ENCODE results near the gene PTPRN2. TPM values are rescaled to one million over a fixed set of nuclear protein-coding genes. Genes with fewer than 3 reads are reported as not detected.
"Not testable (repeated sequence)": the region's sequence is repeated elsewhere in the genome, so short reads cannot be mapped to it uniquely, and the experiment has no call there.

PTPRN2 gene
- total and polyA plus RNA-seq, 5 experiments from 2014 or later, result 0.69 to 1.5 (median 0.99) TPM

- Mint-ChIP-seq H3K4me3 (no peak overlapping the region), H3K36me3 (no peaks in the 10 kb centered on the region), H3K27me3 (peaks cover 0 to 9% (median 2%) of the 10 kb centered on the region in 5 donors), H3K9me3 (no peaks in the 10 kb centered on the region), H3K4me1 (no peaks in the 10 kb centered on the region), H3K27ac (no peak overlapping the region)
- POLR2A ChIA-PET, result no interaction called here
- ATAC-seq (no peak), DNase-seq (peak in 1 of 10 donors; percentile 16)
Observed at GRCh38 chr7:158050441-158050977, 537.1 kb downstream of the PTPRN2 start.

- Mint-ChIP-seq H3K27ac (no peak overlapping the region), H3K4me3 (no peak overlapping the region), H3K36me3 (no peaks in the 10 kb centered on the region), H3K4me1 (no peaks in the 10 kb centered on the region), H3K27me3 (peaks cover 0 to 4% (median 2%) of the 10 kb centered on the region in 5 donors), H3K9me3 (no peaks in the 10 kb centered on the region)
- POLR2A ChIA-PET, result no interaction called here
- no peak for ATAC-seq
- peak in 1 of 10 donors; percentile 38 for DNase-seq
Observed at GRCh38 chr7:158049271-158049670, 538.4 kb downstream of the PTPRN2 start.

- no peaks in the 10 kb centered on the region for H3K9me3 Mint-ChIP-seq
Observed at GRCh38 chr7:158048569-158048968, 539.1 kb downstream of the PTPRN2 start.

GRCh38 chr7:158047391-158048059 is 540.1 kb downstream of the PTPRN2 start:
- POLR2A ChIA-PET, result no interaction called here
- peak in 1 of 10 donors; percentile 53 for DNase-seq
- ATAC-seq, result no peak
- no peaks in the 10 kb centered on the region for H3K4me1 Mint-ChIP-seq
- H3K4me3 Mint-ChIP-seq, result no peak overlapping the region
- H3K9me3 Mint-ChIP-seq, result no peaks in the 10 kb centered on the region
- H3K27me3 Mint-ChIP-seq, result peaks cover 0 to 8% (median 4%) of the 10 kb centered on the region in 5 donors
- no peak overlapping the region for H3K27ac Mint-ChIP-seq
- H3K36me3 Mint-ChIP-seq, result no peaks in the 10 kb centered on the region

More at GRCh38 chr7:158048569-158048968, 539.1 kb downstream of the PTPRN2 start:
- Mint-ChIP-seq H3K4me3 (no peak overlapping the region), H3K27me3 (peaks cover 0 to 4% (median 2%) of the 10 kb centered on the region in 5 donors), H3K27ac (no peak overlapping the region), H3K36me3 (no peaks in the 10 kb centered on the region), H3K4me1 (no peaks in the 10 kb centered on the region)
- POLR2A ChIA-PET, result no interaction called here
- DNase-seq, result no peak
- no peak for ATAC-seq

- H3K9me3 Mint-ChIP-seq, H3K27ac Mint-ChIP-seq, H3K4me3 Mint-ChIP-seq, H3K4me1 Mint-ChIP-seq, POLR2A ChIA-PET, DNase-seq, H3K36me3 Mint-ChIP-seq, ATAC-seq: not testable (repeated sequence)
- peaks cover 0 to 12% (median 2%) of the 10 kb centered on the region in 5 donors for H3K27me3 Mint-ChIP-seq
Observed at GRCh38 chr7:158046246-158046645, 541.4 kb downstream of the PTPRN2 start.

GRCh38 chr7:158044482-158044823 is 543.2 kb downstream of the PTPRN2 start:
- H3K9me3 Mint-ChIP-seq, result peaks cover 0 to 18% (median 10%) of the 10 kb centered on the region in 9 donors
- H3K4me1 Mint-ChIP-seq, result peaks cover 0 to 1% (median 0%) of the 10 kb centered on the region in 4 donors
- DNase-seq (no peak), ATAC-seq (no peak)
- H3K4me3 Mint-ChIP-seq, result no peak overlapping the region
- H3K36me3 Mint-ChIP-seq, result peaks cover 0 to 9% (median 0%) of the 10 kb centered on the region in 3 donors
- POLR2A ChIA-PET, result no interaction called here
- H3K27ac Mint-ChIP-seq, result no peak overlapping the region
- H3K27me3 Mint-ChIP-seq, result peaks cover 0 to 15% (median 0%) of the 10 kb centered on the region in 5 donors

GRCh38 chr7:158043551-158044481 is 543.8 kb downstream of the PTPRN2 start:
- H3K27ac Mint-ChIP-seq, result no peak overlapping the region
- H3K4me3 Mint-ChIP-seq, result no peak overlapping the region
- POLR2A ChIA-PET, result no interaction called here
- H3K36me3 Mint-ChIP-seq, result peaks cover 0 to 16% (median 0%) of the 10 kb centered on the region in 3 donors
- H3K4me1 Mint-ChIP-seq, result peaks cover 0 to 1% (median 0%) of the 10 kb centered on the region in 4 donors
- peaks cover 0 to 15% (median 0%) of the 10 kb centered on the region in 5 donors for H3K27me3 Mint-ChIP-seq
- DNase-seq (no peak), ATAC-seq (no peak)
- peaks cover 0 to 25% (median 16%) of the 10 kb centered on the region in 9 donors for H3K9me3 Mint-ChIP-seq

- POLR2A ChIA-PET, result no interaction called here
- DNase-seq (no peak), ATAC-seq (no peak)
- Mint-ChIP-seq H3K4me3 (no peak overlapping the region), H3K36me3 (peaks cover 0 to 21% (median 0%) of the 10 kb centered on the region in 3 donors), H3K4me1 (peaks cover 0 to 1% (median 0%) of the 10 kb centered on the region in 4 donors), H3K27ac (no peak overlapping the region), H3K27me3 (peaks cover 0 to 15% (median 0%) of the 10 kb centered on the region in 5 donors), H3K9me3 (peaks cover 0 to 32% (median 25%) of the 10 kb centered on the region in 9 donors)
Observed at GRCh38 chr7:158042156-158042880, 545.3 kb downstream of the PTPRN2 start.

GRCh38 chr7:158040199-158040598 is 547.4 kb downstream of the PTPRN2 start:
- no peak for ATAC-seq
- POLR2A ChIA-PET, result no interaction called here

GRCh38 chr7:158039270-158039669 is 548.4 kb downstream of the PTPRN2 start:
- POLR2A ChIA-PET, result no interaction called here

More at GRCh38 chr7:158040199-158040598, 547.4 kb downstream of the PTPRN2 start:
- Mint-ChIP-seq H3K27ac (no peak overlapping the region), H3K9me3 (peaks cover 8 to 32% (median 25%) of the 10 kb centered on the region in 9 donors), H3K4me1 (peaks cover 0 to 1% (median 0%) of the 10 kb centered on the region in 4 donors), H3K36me3 (peaks cover 0 to 21% (median 0%) of the 10 kb centered on the region in 3 donors), H3K27me3 (peaks cover 0 to 20% (median 2%) of the 10 kb centered on the region in 5 donors), H3K4me3 (no peak overlapping the region)
- no peak for DNase-seq

GRCh38 chr7:158037211-158037610 is 550.4 kb downstream of the PTPRN2 start:
- no peak overlapping the region for H3K4me3 Mint-ChIP-seq
- H3K36me3 Mint-ChIP-seq, result peaks cover 7 to 31% (median 8%) of the 10 kb centered on the region in 3 donors
- ATAC-seq, result no peak
- peaks cover 2 to 25% (median 12%) of the 10 kb centered on the region in 5 donors for H3K27me3 Mint-ChIP-seq
- no peak overlapping the region for H3K27ac Mint-ChIP-seq
- H3K9me3 Mint-ChIP-seq, result peaks cover 8 to 58% (median 36%) of the 10 kb centered on the region in 9 donors
- POLR2A ChIA-PET, result no interaction called here
- no peak for DNase-seq
- H3K4me1 Mint-ChIP-seq, result no peaks in the 10 kb centered on the region

More at GRCh38 chr7:158039270-158039669, 548.4 kb downstream of the PTPRN2 start:
- no peak for ATAC-seq
- H3K27ac Mint-ChIP-seq, result no peak overlapping the region
- no peak overlapping the region for H3K4me3 Mint-ChIP-seq
- no peak for DNase-seq
- H3K4me1 Mint-ChIP-seq, result peaks cover 0 to 1% (median 0%) of the 10 kb centered on the region in 4 donors
- H3K36me3 Mint-ChIP-seq, result peaks cover 1 to 24% (median 3%) of the 10 kb centered on the region in 3 donors
- peaks cover 2 to 22% (median 7%) of the 10 kb centered on the region in 5 donors for H3K27me3 Mint-ChIP-seq
- H3K9me3 Mint-ChIP-seq, result peaks cover 8 to 40% (median 25%) of the 10 kb centered on the region in 9 donors

GRCh38 chr7:158035343-158035742 is 552.3 kb downstream of the PTPRN2 start:
- ATAC-seq, result no peak
- Mint-ChIP-seq H3K4me1 (peaks cover 0 to 6% (median 0%) of the 10 kb centered on the region in 4 donors), H3K27ac (no peak overlapping the region), H3K36me3 (peaks cover 7 to 30% (median 8%) of the 10 kb centered on the region in 3 donors), H3K27me3 (peaks cover 2 to 25% (median 12%) of the 10 kb centered on the region in 5 donors), H3K4me3 (no peak overlapping the region), H3K9me3 (peaks cover 8 to 53% (median 34%) of the 10 kb centered on the region in 9 donors)
- POLR2A ChIA-PET, result no interaction called here
- no peak for DNase-seq

Data from naive thymus-derived CD8-positive, alpha-beta T cell (primary cell).